Occipital lobe (tissue), 2 donors: ENCODE measurements around the gene C16orf87. TPM values are rescaled to one million over a fixed set of nuclear protein-coding genes. Genes with fewer than 3 reads are reported as not detected.
A peak's percentile ranks its signal among the peaks of the same experiment; 100 is the strongest.
"Not testable (repeated sequence)": the region's sequence is repeated elsewhere in the genome, so short reads cannot be mapped to it uniquely, and the experiment has no call there.

Source experiments
- DNase-seq: peaks from one replicate; lab custom pipeline; 2025; lab: John Stamatoyannopoulos, UW
- total RNA-seq: library from RNA; depleted of rRNA; stranded (reverse); fragments of >200 nt; gene quantifications from one replicate; pipeline ENCODE4 v1.2.3, GENCODE V29; 2014

Gene C16orf87
- total RNA-seq, 1 donor from 2014 or later = 53.3 TPM

GRCh38 chr16:46800494-46800893 lies 30.5 kb downstream of the C16orf87 start:
- DNase-seq = no peak

- DNase-seq = no peak
Observed at GRCh38 chr16:46797501-46797900, 33.5 kb downstream of the C16orf87 start.

GRCh38 chr16:46796764-46797269 lies 34.2 kb downstream of the C16orf87 start:
- no peak for DNase-seq

GRCh38 chr16:46793841-46794240 lies 37.1 kb downstream of the C16orf87 start:
- DNase-seq = no peak

GRCh38 chr16:46790599-46791270 lies 40.2 kb downstream of the C16orf87 start:
- DNase-seq = no peak

- peak; percentile 25 for DNase-seq
Observed at GRCh38 chr16:46789499-46790414, 41.2 kb downstream of the C16orf87 start.

GRCh38 chr16:46788891-46789474 lies 42.0 kb downstream of the C16orf87 start:
- no peak for DNase-seq

- no peak for DNase-seq
Observed at GRCh38 chr16:46787909-46788308, 43.1 kb downstream of the C16orf87 start.

GRCh38 chr16:46785076-46785845 lies 45.7 kb downstream of the C16orf87 start:
- DNase-seq = no peak

- not testable (repeated sequence) for DNase-seq
Observed at GRCh38 chr16:46784569-46784968, 46.4 kb downstream of the C16orf87 start.

- no peak for DNase-seq
Observed at GRCh38 chr16:46783800-46784199, 47.2 kb downstream of the C16orf87 start.

GRCh38 chr16:46782320-46782719 lies 48.7 kb downstream of the C16orf87 start:
- no peak for DNase-seq

GRCh38 chr16:46777804-46778203 lies 53.2 kb downstream of the C16orf87 start:
- DNase-seq = no peak

GRCh38 chr16:46775214-46775613 lies 55.8 kb downstream of the C16orf87 start:
- DNase-seq = no peak

GRCh38 chr16:46774743-46775177 lies 56.2 kb downstream of the C16orf87 start:
- no peak for DNase-seq

- no peak for DNase-seq
Observed at GRCh38 chr16:46772463-46772862, 58.5 kb downstream of the C16orf87 start.

- DNase-seq = no peak
Observed at GRCh38 chr16:46768809-46769208, 62.2 kb downstream of the C16orf87 start.

- no peak for DNase-seq
Observed at GRCh38 chr16:46765050-46765449, 65.9 kb downstream of the C16orf87 start.

- DNase-seq = peak; percentile 6
Observed at GRCh38 chr16:46763147-46763546, 67.8 kb downstream of the C16orf87 start.

GRCh38 chr16:46762583-46762982 lies 68.4 kb downstream of the C16orf87 start:
- DNase-seq = no peak

- DNase-seq = no peak
Observed at GRCh38 chr16:46759309-46759708, 71.7 kb downstream of the C16orf87 start.
